Stimulated activated CD4-positive, alpha-beta T cell treated with anti-CD3 and anti-CD28 coated beads, Interleukin-2, amount 100 ng/mL, for 24 hours (primary cell): ENCODE data around the gene TMED8.
"Not testable (repeated sequence)": the region's sequence is repeated elsewhere in the genome, so short reads cannot be mapped to it uniquely, and the experiment has no call there.

Experiments used
- DNase-seq, 2 donors: peaks; one replicate each; pipeline ENCODE4 v3.0.0-alpha.2; 2020

The TMED8 gene

GRCh38 chr14:77356899-77357298 is 20.0 kb downstream of the TMED8 start:
- no peak for DNase-seq

GRCh38 chr14:77355811-77356210 is 21.1 kb downstream of the TMED8 start:
- DNase-seq, result no peak

GRCh38 chr14:77353469-77354141 is 23.3 kb downstream of the TMED8 start:
- DNase-seq, result no peak

DNA sequence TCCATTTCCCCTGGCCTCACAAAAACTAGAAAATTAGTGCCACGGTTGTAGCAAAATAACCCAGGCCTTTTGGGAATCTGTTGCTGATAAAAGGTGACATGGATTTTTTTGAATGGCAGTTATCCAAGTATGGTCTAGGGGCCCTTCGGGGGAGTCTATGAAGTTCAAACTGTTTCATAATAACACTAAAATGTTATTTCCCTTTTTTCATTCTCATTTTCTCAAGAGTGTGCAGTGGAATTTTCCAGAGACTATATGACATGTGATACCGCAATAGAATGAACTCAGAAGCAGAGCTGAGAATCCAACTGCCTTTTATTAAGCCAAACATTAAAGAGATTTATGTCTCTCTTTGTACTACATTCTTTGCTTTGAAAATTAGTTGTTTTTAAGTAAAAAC is 29.1 kb downstream of the TMED8 start:
- DNase-seq, result no peak

GRCh38 chr14:77346495-77346894 is 30.4 kb downstream of the TMED8 start:
- DNase-seq, result no peak

DNA sequence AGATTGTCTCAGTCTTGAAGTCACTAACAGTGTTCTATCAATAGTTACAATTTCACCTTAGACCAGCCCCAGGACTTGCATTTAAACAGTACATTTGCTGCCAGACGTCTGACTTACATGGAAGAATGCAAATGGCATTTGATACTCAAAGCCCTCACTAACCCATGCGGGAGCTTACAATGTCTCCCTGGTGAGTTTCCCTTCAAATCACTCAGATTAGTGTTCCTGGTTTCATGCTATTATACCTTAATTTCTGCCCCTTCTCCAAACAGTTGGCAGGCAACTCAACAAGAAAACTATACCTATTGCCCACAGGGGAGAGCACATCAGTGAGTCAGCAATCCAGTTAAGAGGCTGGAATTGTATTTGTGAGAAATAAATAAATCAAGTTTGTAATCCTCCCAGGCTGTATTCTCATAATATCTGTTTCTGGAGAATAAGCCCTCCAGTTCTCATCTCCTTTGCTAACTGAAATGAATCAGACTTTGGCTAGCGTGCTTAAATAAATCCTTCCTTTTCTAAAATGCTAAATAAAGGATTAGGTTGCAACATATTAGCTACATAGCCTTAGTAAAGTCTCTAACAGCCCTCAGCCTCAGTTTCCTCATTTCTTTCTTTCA is 32.4 kb downstream of the TMED8 start:
- DNase-seq, result no peak

GRCh38 chr14:77343662-77344061 is 33.2 kb downstream of the TMED8 start:
- DNase-seq, result no peak

DNA sequence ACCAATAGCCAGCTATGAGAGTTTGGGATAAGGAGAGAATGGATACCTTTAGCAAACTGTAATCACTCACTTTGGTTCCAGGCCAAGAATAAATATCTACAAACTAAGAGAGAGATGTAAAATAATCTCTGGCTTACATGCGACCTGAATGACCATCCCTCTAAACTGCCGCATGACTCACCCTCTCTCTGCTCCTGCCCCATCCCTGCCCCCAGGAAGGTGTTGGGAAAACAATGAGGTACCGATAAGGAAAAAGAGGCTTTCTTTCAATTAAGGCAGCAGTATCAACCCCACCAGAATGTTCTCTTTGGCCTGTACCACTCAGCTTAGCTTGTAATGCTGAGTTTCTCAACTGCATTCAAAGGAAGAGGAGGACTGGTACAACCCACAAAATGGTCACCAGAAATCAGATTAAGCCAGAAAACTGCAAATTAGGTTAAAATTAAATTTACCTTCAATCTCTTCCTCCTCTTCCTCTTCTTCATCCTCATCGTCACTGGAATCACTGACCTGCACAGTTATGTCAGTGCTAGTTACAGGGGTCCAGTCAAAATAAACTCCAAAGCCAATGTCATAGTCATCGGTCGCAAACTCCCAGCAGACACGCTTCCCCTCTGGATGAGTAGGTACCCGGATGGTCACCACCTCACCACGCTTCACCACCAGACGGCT is 34.0 kb downstream of the TMED8 start:
- DNase-seq, result no peak

GRCh38 chr14:77340389-77340788 is 36.5 kb downstream of the TMED8 start:
- DNase-seq, result no peak

GRCh38 chr14:77339407-77339806 is 37.5 kb downstream of the TMED8 start:
- DNase-seq, result no peak

- no peak for DNase-seq
These were observed 38.6 kb downstream of the TMED8 start for GRCh38 chr14:77338302-77338701.

GRCh38 chr14:77337880-77338279 is 39.0 kb downstream of the TMED8 start:
- no peak for DNase-seq

- DNase-seq, result not testable (repeated sequence)
These were observed 39.6 kb downstream of the TMED8 start for GRCh38 chr14:77337255-77337654.

DNA sequence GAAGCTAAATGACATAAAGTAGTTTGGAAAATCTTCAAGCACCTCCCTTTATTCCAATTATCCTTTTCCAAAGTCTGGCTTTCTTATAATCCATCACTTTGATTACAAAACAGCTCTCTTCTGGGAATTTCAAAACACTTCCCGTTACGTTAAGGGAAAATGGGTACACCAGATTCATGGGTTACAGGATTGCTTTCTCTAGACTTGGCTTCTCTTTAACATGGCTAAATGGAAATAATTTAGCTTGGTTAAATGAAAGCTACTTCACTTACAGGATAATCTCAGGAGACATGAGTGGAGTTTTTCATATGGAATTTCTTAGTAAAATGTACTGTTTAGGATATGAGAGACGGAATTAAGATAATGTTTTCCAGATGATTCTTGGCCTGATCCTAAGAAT is 41.3 kb downstream of the TMED8 start:
- no peak for DNase-seq

DNA sequence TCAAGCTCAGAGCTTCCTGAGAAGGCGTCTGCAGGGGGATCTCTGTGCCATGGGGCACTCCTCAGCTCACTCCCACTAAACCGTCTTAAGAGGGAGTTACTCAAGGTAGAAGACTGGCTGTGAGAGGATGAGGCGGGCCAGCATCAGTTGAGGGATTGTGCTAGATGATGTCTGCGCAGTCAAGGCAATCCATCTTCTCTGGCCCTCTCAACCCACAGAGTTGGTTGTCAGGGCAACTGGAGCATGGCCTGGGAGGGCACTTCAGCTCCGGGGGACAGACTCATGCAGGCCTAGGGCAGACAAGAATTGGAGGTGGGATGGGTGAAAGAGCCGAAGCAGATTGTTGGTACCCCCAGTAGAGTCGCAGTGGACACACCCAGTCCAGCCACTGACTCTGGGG is 47.0 kb downstream of the TMED8 start:
- DNase-seq, result no peak

DNA sequence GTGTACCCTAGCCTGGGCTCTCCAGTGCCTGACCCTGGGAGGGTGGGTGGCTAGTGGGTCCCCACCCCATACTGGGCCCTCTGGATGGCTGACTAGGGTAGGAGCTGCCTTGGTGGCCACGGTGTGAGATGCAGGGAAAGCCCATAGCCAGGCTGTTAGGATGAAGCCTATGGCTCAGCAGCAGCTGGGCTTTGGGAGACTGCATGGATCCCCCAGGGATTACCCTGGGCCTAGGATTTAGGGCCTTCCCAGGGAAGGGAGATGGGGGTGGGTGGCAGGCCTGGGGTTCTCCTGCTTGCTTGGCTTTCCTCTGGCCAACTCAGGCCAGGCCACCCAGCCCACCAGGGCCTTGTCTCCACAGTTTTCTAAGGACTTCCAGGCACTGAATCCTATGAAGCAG is 49.8 kb downstream of the TMED8 start:
- no peak for DNase-seq

DNA sequence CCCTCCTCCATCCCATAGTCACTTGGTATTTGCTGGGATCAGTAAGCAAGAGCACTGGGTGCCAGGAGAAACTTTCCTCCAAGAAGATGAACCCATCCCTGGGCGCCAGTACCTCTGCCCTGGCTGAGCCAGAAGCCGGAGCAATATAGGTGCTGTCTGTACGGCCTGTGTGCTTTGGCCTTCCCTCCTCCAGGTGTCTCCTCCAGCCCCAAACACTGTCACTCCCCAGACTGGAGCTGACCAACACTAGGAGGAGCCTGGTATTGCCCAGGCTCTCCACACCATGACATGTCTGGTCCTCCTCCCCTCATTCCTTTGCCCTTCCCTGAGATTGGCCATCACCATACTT is 51.2 kb downstream of the TMED8 start:
- DNase-seq, result no peak

GRCh38 chr14:77324816-77325745 is 51.8 kb downstream of the TMED8 start:
- no peak for DNase-seq

DNA sequence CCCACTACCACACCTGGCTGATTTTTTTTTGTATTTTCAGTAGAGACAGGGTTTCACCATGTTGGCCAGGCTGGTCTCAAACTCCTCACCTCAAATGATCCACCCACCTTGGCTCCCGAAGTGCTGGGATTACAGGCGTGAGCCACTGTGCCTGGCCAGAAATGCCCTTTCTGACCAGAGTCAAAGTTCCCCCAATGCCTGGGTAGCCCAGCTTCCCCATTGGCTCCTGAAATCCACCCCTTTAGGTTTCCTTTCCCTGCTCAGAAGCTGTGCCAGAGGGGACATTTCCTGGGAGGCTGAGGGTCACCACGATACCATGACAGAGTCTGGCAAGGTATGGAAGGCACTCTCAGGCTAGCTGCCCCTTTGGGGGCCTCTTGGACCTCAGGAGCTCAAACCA is 52.6 kb downstream of the TMED8 start:
- DNase-seq, result no peak

GRCh38 chr14:77323571-77323970 is 53.3 kb downstream of the TMED8 start:
- no peak for DNase-seq

DNA sequence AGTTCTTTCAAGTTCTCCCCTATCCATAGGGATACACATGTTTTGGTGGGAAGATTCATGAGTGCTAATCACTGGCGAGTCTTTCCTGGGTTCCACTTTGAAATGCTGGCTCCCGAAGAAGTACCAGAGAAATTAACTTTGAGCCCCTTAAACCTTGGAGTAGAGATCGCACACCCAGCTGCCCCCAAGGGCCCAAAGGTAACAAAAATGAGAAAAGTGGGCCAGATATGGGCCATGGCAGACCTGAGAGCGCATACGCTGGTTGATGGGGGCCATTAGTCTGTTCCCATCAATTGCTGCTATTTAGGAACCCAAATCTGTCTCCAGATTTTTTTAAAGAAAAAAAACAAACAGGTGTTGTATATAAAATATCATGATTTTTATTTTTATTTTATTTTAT is 53.9 kb downstream of the TMED8 start:
- no peak for DNase-seq

GRCh38 chr14:77322250-77322902 is 54.5 kb downstream of the TMED8 start:
- no peak for DNase-seq
